Endodermal cell (in vitro differentiated cells): ENCODE measurements around the gene PTTG1IP. TPM values are rescaled to one million over a fixed set of nuclear protein-coding genes. Genes with fewer than 3 reads are reported as not detected.
A peak's percentile ranks its signal among the peaks of the same experiment; 100 is the strongest.

Experiments used
- DNase-seq: peaks from one replicate; pipeline ENCODE4 v3.0.0-alpha.2; 2017
- H3K27ac ChIP-seq: 2 replicates; pipeline ENCODE4 v1.5.1; 2013; ENCODE audit warnings: mild to moderate bottlenecking, low read depth, low read length, moderate library complexity
- H3K27me3 ChIP-seq: 2 replicates; pipeline ENCODE4 v1.6.1; 2013; ENCODE audit warnings: mild to moderate bottlenecking, low read length, moderate library complexity; ENCODE audit not compliant: insufficient read depth, control insufficient read depth, poor library complexity, severe bottlenecking
- H3K36me3 ChIP-seq: 2 replicates; pipeline ENCODE4 v1.7.0; 2013; ENCODE audit warnings: mild to moderate bottlenecking, low read length, moderate library complexity; ENCODE audit not compliant: control insufficient read depth, insufficient read depth
- H3K4me1 ChIP-seq: one replicate; pipeline ENCODE4 v1.7.0; 2013; ENCODE audit warnings: low read length; ENCODE audit not compliant: control insufficient read depth, insufficient read depth
- H3K4me3 ChIP-seq: 2 replicates; pipeline ENCODE4 v1.5.1; 2013; ENCODE audit warnings: mild to moderate bottlenecking, low read length, moderate library complexity
- H3K9ac ChIP-seq: 2 replicates; pipeline ENCODE4 v1.6.1; 2013; ENCODE audit warnings: mild to moderate bottlenecking, low read length, moderate library complexity; ENCODE audit not compliant: poor library complexity, severe bottlenecking; ENCODE audit errors: extremely low read depth
- H3K9me3 ChIP-seq: 2 replicates; pipeline ENCODE4 v1.6.1; 2013; ENCODE audit warnings: mild to moderate bottlenecking, low read length, moderate library complexity; ENCODE audit not compliant: control insufficient read depth
- H3K27ac Mint-ChIP-seq: 2 replicates; pipeline ENCODE4 v1.8.0; 2020; ENCODE audit warnings: mixed read lengths
- H3K27me3 Mint-ChIP-seq: 2 replicates; pipeline ENCODE4 v1.8.0; 2021; ENCODE audit warnings: mild to moderate bottlenecking, mixed read lengths; ENCODE audit not compliant: insufficient read depth
- H3K36me3 Mint-ChIP-seq: 2 replicates; pipeline ENCODE4 v1.8.0; 2020; ENCODE audit warnings: low read depth, mixed read lengths
- H3K4me1 Mint-ChIP-seq: 2 replicates; pipeline ENCODE4 v1.8.0; 2020; ENCODE audit warnings: mixed read lengths
- H3K4me3 Mint-ChIP-seq: 2 replicates; pipeline ENCODE4 v1.8.0; 2020; ENCODE audit warnings: mild to moderate bottlenecking, moderate library complexity, mixed read lengths
- H3K9me3 Mint-ChIP-seq: 2 replicates; pipeline ENCODE4 v1.8.0; 2020; ENCODE audit warnings: mild to moderate bottlenecking, mixed read lengths
- CTCF ChIP-seq: fragments of 200-600 bp; sonication (generic); conservative IDR thresholded peaks from 2 replicates; pipeline ENCODE4 v1.5.0; 2021; ENCODE audit warnings: antibody characterized with exemption, mild to moderate bottlenecking
- WGBS, 2 experiments: methylation state at CpG; one replicate each; pipeline versions ENCODE4 v1.1.5 to v1.1.7; 2013; ENCODE audit warnings: missing lambda C conversion rate in 2 of 2, mixed read lengths in 1 of 2; ENCODE audit not compliant: insufficient coverage in 1 of 2, insufficient read length in 1 of 2; 5-methylcytosine and 5-hydroxymethylcytosine counted together
- total RNA-seq, 2 donors: library from RNA; stranded (reverse); fragmentation: NEBNext Ultra II Directional in 1 of 2; extraction: Animal tissue kit (Norgen Biotek cat#: 25700) in 1 of 2; gene quantifications; 2 replicates in 1 of 2; 3 replicates in 1 of 2; pipeline ENCODE4 v1.2.1, GENCODE V29; 2021

PTTG1IP gene
- total RNA-seq, 2 donors from 2014 or later = 155 to 168 TPM

GRCh38 chr21:44815225-44815624, 58.3 kb downstream of the PTTG1IP start:
- peaks cover 15% of the 10 kb centered on the region for H3K9me3 Mint-ChIP-seq
- Histone ChIP-seq H3K4me3 (no peak overlapping the region), H3K27ac (no peak overlapping the region), H3K4me1 (no peaks in the 10 kb centered on the region), H3K9ac (no peak overlapping the region), H3K36me3 (peaks cover 20% of the 10 kb centered on the region), H3K27me3 (no peaks in the 10 kb centered on the region), H3K9me3 (peaks cover 15% of the 10 kb centered on the region)
- no peak overlapping the region for H3K27ac Mint-ChIP-seq
- peaks cover 13% of the 10 kb centered on the region for H3K27me3 Mint-ChIP-seq
- no peak overlapping the region for H3K4me3 Mint-ChIP-seq
- DNase-seq = peak; percentile 47
- no peak for TF ChIP-seq CTCF
- peaks cover 21% of the 10 kb centered on the region for H3K36me3 Mint-ChIP-seq
- WGBS, 2 experiments = 97 to 100% methylated on average over 6 to 8 of the region's 8 CpGs
- H3K4me1 Mint-ChIP-seq = peaks cover 18% of the 10 kb centered on the region

- Mint-ChIP-seq H3K27me3 (peaks cover 7% of the 10 kb centered on the region), H3K27ac (no peak overlapping the region), H3K4me3 (no peak overlapping the region), H3K4me1 (peaks cover 18% of the 10 kb centered on the region), H3K9me3 (peaks cover 8% of the 10 kb centered on the region), H3K36me3 (peaks cover 22% of the 10 kb centered on the region)
- DNase-seq = no peak
- Histone ChIP-seq H3K9ac (no peak overlapping the region), H3K27me3 (no peaks in the 10 kb centered on the region), H3K9me3 (peaks cover 9% of the 10 kb centered on the region), H3K4me3 (no peak overlapping the region), H3K36me3 (peaks cover 26% of the 10 kb centered on the region), H3K27ac (no peak overlapping the region), H3K4me1 (no peaks in the 10 kb centered on the region)
- WGBS, 2 experiments = 86 to 89% methylated on average over 9 to 11 of the region's 11 CpGs
- TF ChIP-seq CTCF = no peak
These were observed 58.9 kb downstream of the PTTG1IP start for GRCh38 chr21:44814498-44815023.

- H3K9me3 Mint-ChIP-seq = no peaks in the 10 kb centered on the region
- Histone ChIP-seq H3K36me3 (peaks cover 33% of the 10 kb centered on the region), H3K9me3 (peaks cover under 1% of the 10 kb centered on the region), H3K27me3 (no peaks in the 10 kb centered on the region), H3K27ac (no peak overlapping the region), H3K4me3 (no peak overlapping the region), H3K4me1 (no peaks in the 10 kb centered on the region), H3K9ac (no peak overlapping the region)
- H3K27me3 Mint-ChIP-seq = no peaks in the 10 kb centered on the region
- 95 to 96% methylated on average over 15 to 18 of the region's 18 CpGs for WGBS, 2 experiments
- no peak for TF ChIP-seq CTCF
- no peak for DNase-seq
- H3K36me3 Mint-ChIP-seq = peaks cover 26% of the 10 kb centered on the region
- no peak overlapping the region for H3K4me3 Mint-ChIP-seq
- H3K4me1 Mint-ChIP-seq = peaks cover 18% of the 10 kb centered on the region
- H3K27ac Mint-ChIP-seq = no peak overlapping the region
These were observed 59.8 kb downstream of the PTTG1IP start for GRCh38 chr21:44813727-44814126.
